Inflammatory macrophage (primary cell): ENCODE data around the gene DOLPP1.

Source experiments
- DNase-seq, 2 donors: peaks; one replicate each; pipeline ENCODE4 v3.0.0-alpha.2; 2020 to 2022

DOLPP1 gene

DNA sequence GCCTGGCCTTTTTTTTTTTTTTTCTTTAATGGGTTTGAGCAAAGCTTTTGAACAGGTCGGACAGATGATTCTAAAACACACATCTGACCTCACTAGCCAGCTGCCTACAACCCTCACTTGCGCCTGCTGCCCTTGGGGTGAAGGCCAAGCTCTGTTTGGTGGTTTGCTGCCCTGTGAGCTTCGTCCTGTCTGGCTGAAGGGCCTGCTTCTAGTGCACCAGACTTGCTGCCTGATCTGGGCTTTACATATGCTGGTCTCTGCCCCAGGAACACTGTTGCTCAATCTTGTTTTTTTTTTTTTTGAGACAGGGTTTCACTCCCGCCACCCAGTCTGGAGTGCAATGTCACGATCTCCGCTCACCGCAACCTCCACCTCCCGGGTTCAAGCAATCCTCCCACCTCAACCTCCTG lies 16.4 kb upstream of the DOLPP1 start:
- no peak for DNase-seq

- DNase-seq: no peak
These were observed 12.8 kb upstream of the DOLPP1 start for GRCh38 chr9:129068110-129068509.

DNA sequence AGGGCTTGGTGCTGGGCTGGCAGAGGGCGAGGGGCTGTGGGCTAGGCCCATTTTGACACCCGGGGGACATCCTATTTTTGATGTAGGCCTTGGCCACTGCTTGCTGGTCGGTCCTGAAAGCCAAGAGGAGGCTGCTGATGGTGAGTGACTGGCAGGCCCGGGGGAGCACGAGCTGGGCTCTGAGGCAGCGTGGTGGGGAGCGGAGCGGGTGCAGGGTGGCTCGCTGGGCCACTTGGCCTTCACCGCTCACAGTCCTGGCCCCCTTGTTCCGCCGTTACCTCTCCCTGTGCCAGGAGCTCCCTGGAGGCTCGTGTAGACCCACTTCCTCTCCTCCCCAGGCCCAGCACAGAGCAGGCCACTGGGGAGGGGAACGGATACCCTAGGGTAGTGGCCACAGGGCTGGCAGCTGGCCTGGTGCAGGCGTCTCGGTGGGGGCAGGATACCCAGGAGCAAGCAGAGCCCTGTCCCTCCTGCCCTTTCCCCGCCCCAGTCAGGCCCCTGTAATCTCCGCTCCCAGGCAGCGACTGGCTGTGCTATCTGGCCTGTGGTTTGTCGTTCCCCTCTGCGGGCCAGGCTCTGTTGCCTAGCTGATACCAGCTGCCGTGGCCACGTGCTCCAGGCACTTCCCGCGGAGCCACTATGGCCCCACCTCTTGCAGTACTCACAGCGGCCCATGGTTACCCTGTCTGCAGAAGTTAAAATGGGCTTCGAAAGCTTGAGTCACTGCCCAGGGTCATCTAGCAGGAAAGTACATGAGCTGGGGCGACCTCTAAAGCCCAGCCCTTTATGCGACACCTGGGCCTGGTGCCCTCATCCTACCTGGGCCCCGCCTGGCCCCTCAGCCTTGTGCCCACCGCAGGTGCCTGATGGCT lies 11.7 kb upstream of the DOLPP1 start:
- DNase-seq: peak; percentile 84 to 91

GRCh38 chr9:129069862-129070641 lies 10.9 kb upstream of the DOLPP1 start:
- no peak for DNase-seq

GRCh38 chr9:129070696-129071525 lies 10.0 kb upstream of the DOLPP1 start:
- DNase-seq: no peak

DNA sequence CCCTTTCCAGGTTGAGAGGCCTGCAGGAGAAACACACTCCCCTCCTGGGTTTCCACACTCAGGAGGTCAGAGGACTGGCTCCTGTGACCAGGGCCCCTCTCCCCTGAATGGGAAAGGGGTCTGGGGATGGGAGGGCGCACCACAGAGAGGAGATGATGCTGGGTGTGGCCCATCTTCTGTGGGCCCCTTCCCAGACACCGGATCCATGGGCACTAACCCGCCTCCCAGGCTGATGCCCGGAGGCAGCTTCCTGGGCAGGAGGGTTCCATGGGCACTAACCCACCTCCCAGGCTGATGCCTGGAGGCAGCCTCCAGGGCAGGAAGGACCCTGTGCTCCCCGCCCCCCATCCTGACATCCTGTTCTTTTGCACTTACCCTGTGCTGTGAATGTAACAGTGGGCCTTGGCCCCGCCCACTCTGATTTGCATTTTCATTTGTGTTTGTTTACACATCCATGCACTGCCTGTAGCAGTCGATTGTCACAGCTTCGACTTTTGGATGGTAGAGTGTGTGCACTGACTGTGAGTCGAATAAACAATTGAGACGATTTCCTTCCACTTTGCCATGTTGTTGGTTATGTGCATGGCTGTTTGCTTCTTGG lies 9.3 kb upstream of the DOLPP1 start:
- DNase-seq: no peak

DNA sequence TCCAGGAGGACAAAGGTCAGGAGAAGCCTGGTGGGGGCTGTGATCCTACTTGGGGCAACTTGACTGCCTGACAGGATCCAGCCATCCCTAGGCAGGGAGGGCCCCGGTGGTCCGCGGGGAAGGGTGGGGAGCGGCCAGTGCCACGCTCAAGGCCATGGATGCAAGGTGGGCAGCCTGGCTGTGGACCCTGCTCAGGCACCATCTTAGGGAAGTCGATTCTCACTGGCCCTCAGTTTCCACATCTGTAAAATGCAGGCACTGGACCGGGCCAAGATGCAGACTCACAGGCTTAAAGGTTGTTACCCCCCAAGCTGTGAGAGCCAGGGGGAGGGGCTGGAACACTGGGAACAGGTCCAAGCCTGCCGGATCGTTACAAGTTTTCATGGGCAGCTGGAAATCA lies 8.7 kb upstream of the DOLPP1 start:
- DNase-seq: no peak

- DNase-seq: no peak
These were observed 7.5 kb upstream of the DOLPP1 start for GRCh38 chr9:129073404-129073803.

- no peak for DNase-seq
These were observed 6.8 kb upstream of the DOLPP1 start for GRCh38 chr9:129074106-129074505.

- no peak for DNase-seq
These were observed 4.8 kb upstream of the DOLPP1 start for GRCh38 chr9:129075996-129076639.

- no peak for DNase-seq
These were observed 4.3 kb upstream of the DOLPP1 start for GRCh38 chr9:129076640-129077037.

GRCh38 chr9:129077236-129077635 lies 3.7 kb upstream of the DOLPP1 start:
- DNase-seq: no peak

- no peak for DNase-seq
These were observed 2.0 kb upstream of the DOLPP1 start for GRCh38 chr9:129078691-129079503.

DNA sequence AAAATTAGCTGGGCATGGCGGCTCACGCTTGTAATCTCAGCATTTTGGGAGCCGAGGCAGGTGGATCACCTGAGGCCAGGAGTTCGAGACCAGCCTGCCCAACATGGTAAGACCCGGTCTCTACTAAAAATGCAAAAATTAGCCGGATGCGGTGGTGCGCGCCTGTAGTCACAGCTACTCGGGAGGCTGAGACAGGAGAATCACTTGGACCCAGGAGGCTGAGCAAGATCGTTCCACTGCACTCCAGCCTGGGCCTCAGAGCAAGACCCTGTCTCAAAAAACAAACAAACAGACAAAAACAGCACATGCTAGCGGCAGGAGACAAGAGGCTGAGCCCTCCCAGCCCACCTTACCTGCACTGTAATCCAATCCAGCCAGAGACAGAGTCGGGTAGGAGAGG lies 1.1 kb upstream of the DOLPP1 start:
- DNase-seq: no peak

DNA sequence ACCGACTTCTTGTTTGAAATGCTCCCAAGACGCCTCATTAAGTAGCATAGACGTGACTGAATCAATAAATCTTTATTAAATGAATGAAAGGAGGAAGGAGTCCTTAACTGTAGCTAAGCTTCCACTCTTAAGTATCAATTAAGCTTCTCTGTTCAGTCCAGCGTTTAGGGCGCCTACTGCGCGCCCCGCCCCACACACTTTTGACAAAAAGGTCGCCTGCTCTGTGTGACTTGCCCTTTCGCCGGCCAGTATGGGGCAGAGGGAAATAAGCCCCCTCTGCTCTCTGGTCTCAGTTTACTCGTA lies 662 bp upstream of the DOLPP1 start:
- no peak for DNase-seq

- peak; percentile 39 to 44 for DNase-seq
These were observed 535 bp downstream of the DOLPP1 start for GRCh38 chr9:129081388-129081904.

GRCh38 chr9:129084087-129084486 lies 3.2 kb downstream of the DOLPP1 start:
- no peak for DNase-seq

DNA sequence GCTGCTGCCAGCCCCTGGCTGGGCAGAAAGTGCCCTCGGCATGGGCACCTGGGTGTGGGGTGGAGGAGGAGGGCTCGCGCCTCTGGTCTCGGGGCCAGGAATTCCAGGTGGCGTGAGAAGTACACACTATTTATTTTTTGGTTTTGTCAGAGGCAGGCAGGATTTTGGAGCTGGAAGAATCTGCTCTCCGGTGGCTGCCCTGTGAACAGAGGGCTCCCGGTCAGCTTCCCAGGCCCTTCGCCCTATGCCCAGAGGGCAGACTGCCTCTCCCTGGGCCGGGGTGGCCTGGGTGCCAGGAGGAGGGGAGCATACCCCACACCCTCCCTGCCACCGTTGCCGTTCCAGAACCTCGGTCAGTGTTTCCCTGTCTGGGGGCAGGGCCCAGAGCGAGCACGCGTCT lies 8.3 kb downstream of the DOLPP1 start:
- DNase-seq: no peak

DNA sequence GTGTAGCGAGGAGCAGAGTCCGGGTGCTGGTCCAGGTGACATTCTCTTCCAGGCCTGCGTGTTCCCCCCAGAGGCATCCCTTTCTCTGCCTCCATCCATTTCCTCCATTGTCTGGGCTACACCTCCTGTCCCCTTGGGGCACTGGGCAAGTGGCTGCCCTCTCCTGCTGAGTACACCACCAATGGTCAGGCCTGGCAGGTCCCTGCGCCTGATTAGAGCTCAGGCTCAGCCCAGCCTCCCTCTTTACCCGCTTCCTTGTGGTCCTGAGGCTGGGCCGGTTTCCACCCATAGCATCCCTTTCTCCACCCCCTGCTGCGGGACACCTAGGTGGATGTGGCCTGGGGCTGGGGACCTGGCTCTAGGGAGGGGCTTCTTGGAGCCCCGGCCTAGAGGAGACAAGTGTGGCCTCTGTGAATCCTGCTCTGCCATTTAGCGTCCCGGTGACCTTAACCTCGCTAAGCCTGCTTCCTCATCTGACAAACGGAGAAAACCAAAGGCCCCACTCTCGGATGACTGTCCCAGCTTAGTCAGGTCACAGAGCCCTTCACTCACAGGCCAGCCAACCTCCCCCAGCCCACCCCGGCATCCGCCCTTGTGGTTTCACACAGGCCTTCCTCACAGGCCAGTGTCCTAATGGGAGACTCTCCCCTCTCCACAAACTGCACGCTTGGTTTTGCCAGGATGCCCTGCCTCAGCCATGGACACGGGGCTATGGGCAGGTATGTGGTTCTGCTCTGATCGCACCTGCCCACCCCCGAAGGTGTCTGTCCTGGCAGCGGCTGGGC lies 12.9 kb downstream of the DOLPP1 start:
- no peak for DNase-seq
